GM19372 (cell line): ENCODE data around the gene FGF8.
"Not testable (repeated sequence)": the region's sequence is repeated elsewhere in the genome, so short reads cannot be mapped to it uniquely, and the experiment has no call there.

Experiments
- ATAC-seq: cut with Tn5 transposase; IDR thresholded peaks from one replicate; pipeline ENCODE4 v1.9.1; 2021; ENCODE audit warnings: mild to moderate bottlenecking, low read depth, moderate library complexity; ENCODE audit not compliant: unreplicated experiment

The FGF8 gene

GRCh38 chr10:101775273-101776160 lies at the start of gene FGF8:
Gene FGF8 (minus strand): TSS chr10:101776114. CDS start chr10:101775900, 214 bp downstream.
- ATAC-seq: no peak

- ATAC-seq: no peak
Measured at GRCh38 chr10:101824736-101825135, 48.8 kb upstream of the FGF8 start.

- peak; percentile 14 for ATAC-seq
Measured at GRCh38 chr10:101818872-101819633, 43.1 kb upstream of the FGF8 start.

- peak; percentile 89 for ATAC-seq
Measured at GRCh38 chr10:101818119-101818871, 42.4 kb upstream of the FGF8 start, which contains the start of gene OGA. Gene OGA (minus strand): TSS chr10:101818444. CDS start chr10:101818022, 422 bp downstream.

- ATAC-seq: no peak
Measured at GRCh38 chr10:101817337-101818118, 41.6 kb upstream of the FGF8 start.

GRCh38 chr10:101816913-101817336 lies 41.0 kb upstream of the FGF8 start:
- no peak for ATAC-seq

GRCh38 chr10:101816376-101816775 lies 40.5 kb upstream of the FGF8 start:
- no peak for ATAC-seq

- ATAC-seq: no peak
Measured at GRCh38 chr10:101814466-101815071, 38.7 kb upstream of the FGF8 start.

- ATAC-seq: no peak
Measured at GRCh38 chr10:101812606-101813005, 36.7 kb upstream of the FGF8 start.

- no peak for ATAC-seq
Measured at GRCh38 chr10:101807158-101807557, 31.2 kb upstream of the FGF8 start.

GRCh38 chr10:101803511-101803910 lies 27.6 kb upstream of the FGF8 start:
- ATAC-seq: no peak

- no peak for ATAC-seq
Measured at GRCh38 chr10:101797403-101798059, 21.6 kb upstream of the FGF8 start.

GRCh38 chr10:101793526-101793925 lies 17.6 kb upstream of the FGF8 start:
- ATAC-seq: no peak

- ATAC-seq: no peak
Measured at GRCh38 chr10:101789686-101790085, 13.8 kb upstream of the FGF8 start.

GRCh38 chr10:101789231-101789630 lies 13.3 kb upstream of the FGF8 start:
- not testable (repeated sequence) for ATAC-seq

GRCh38 chr10:101785801-101786200 lies 9.9 kb upstream of the FGF8 start:
- no peak for ATAC-seq

GRCh38 chr10:101784558-101784957 lies 8.6 kb upstream of the FGF8 start:
- ATAC-seq: no peak

- ATAC-seq: no peak
Measured at GRCh38 chr10:101783736-101784118, 7.8 kb upstream of the FGF8 start.
